Astrocyte (in vitro differentiated cells and primary cell): Measurements from ENCODE around the gene FHIT. TPM values are rescaled to one million over a fixed set of nuclear protein-coding genes. Genes with fewer than 3 reads are reported as not detected.

Experiments used
- DNase-seq: peaks from one replicate; pipeline ENCODE4 v3.0.0-alpha.2; 2010; ENCODE audit warnings: low read depth
- FAIRE-seq: peaks from 2 replicates; lab custom pipeline; 2011; peaks lifted over from hg19 to GRCh38; lab: Jason Lieb, UNC
- H2AFZ ChIP-seq: 2 replicates; pipeline ENCODE4 v1.6.0; 2012; ENCODE audit warnings: low read depth, low read length, inconsistent platforms
- H3K27ac ChIP-seq: 2 replicates; pipeline ENCODE4 v1.5.1; 2011; ENCODE audit warnings: low read depth, low read length, inconsistent platforms
- H3K27me3 ChIP-seq: 2 replicates; pipeline ENCODE4 v1.6.0; 2011; ENCODE audit warnings: low read length, inconsistent platforms; ENCODE audit not compliant: insufficient read depth
- H3K36me3 ChIP-seq: 2 replicates; pipeline ENCODE4 v1.5.1; 2011; ENCODE audit warnings: low read length, inconsistent platforms; ENCODE audit not compliant: insufficient read depth
- H3K4me1 ChIP-seq: 2 replicates; pipeline ENCODE4 v1.5.1; 2011; ENCODE audit warnings: low read length, inconsistent platforms; ENCODE audit not compliant: insufficient read depth
- H3K4me2 ChIP-seq: 2 replicates; pipeline ENCODE4 v1.6.0; 2012; ENCODE audit warnings: low read length, inconsistent platforms
- H3K4me3 ChIP-seq: 2 replicates; pipeline ENCODE4 v1.5.1; 2011; ENCODE audit warnings: low read depth, mild to moderate bottlenecking, low read length, inconsistent platforms; ENCODE audit not compliant: insufficient read depth
- H3K79me2 ChIP-seq: 2 replicates; pipeline ENCODE4 v1.6.0; 2012; ENCODE audit warnings: mild to moderate bottlenecking, low read length, inconsistent platforms; ENCODE audit not compliant: insufficient read depth
- H3K9ac ChIP-seq: 2 replicates; pipeline ENCODE4 v1.6.0; 2012; ENCODE audit warnings: mild to moderate bottlenecking, low read length, inconsistent platforms
- H3K9me3 ChIP-seq: 2 replicates; pipeline ENCODE4 v1.5.1; 2012; ENCODE audit warnings: low read depth, mild to moderate bottlenecking, low read length, inconsistent platforms; ENCODE audit not compliant: insufficient read depth
- H4K20me1 ChIP-seq: 2 replicates; pipeline ENCODE4 v1.6.0; 2012; ENCODE audit warnings: low read length, inconsistent platforms; ENCODE audit not compliant: insufficient read depth
- H3K27ac Mint-ChIP-seq: one replicate; pipeline ENCODE4 v1.8.0; 2021; ENCODE audit warnings: mild to moderate bottlenecking, mixed read lengths; ENCODE audit not compliant: unreplicated experiment
- H3K27me3 Mint-ChIP-seq: one replicate; pipeline ENCODE4 v1.8.0; 2021; ENCODE audit warnings: low read depth, mixed read lengths; ENCODE audit not compliant: unreplicated experiment
- H3K36me3 Mint-ChIP-seq: one replicate; pipeline ENCODE4 v1.8.0; 2021; ENCODE audit warnings: low read depth, mixed read lengths; ENCODE audit not compliant: unreplicated experiment
- H3K4me1 Mint-ChIP-seq: one replicate; pipeline ENCODE4 v1.8.0; 2021; ENCODE audit warnings: low read depth, mixed read lengths; ENCODE audit not compliant: unreplicated experiment
- H3K4me3 Mint-ChIP-seq: one replicate; pipeline ENCODE4 v1.8.0; 2021; ENCODE audit warnings: mild to moderate bottlenecking, moderate library complexity, mixed read lengths; ENCODE audit not compliant: unreplicated experiment
- H3K9me3 Mint-ChIP-seq: one replicate; pipeline ENCODE4 v1.8.0; 2021; ENCODE audit warnings: mild to moderate bottlenecking, mixed read lengths; ENCODE audit not compliant: unreplicated experiment
- EZH2 ChIP-seq: IDR thresholded peaks from 2 replicates; pipeline ENCODE4 v1.6.1; 2012; ENCODE audit warnings: mild to moderate bottlenecking, low read length, inconsistent platforms; ENCODE audit not compliant: insufficient read depth
- total RNA-seq: library from RNA; stranded (reverse); gene quantifications from 2 replicates; pipeline ENCODE4 v1.2.1, GENCODE V29; 2021
- TF ChIP-seq, protein P1 (sequence below): IDR thresholded peaks from 2 replicates; pipeline ENCODE4 v1.5.1; 2011; ENCODE audit warnings: low read depth, mild to moderate bottlenecking, inconsistent platforms, low read length, moderate library complexity; ENCODE audit not compliant: insufficient read depth

Gene FHIT
- total RNA-seq, 1 donor from 2014 or later: 6.7 TPM

- H3K27ac Mint-ChIP-seq: no peak overlapping the region
- no peaks in the 10 kb centered on the region for H3K9me3 Mint-ChIP-seq
- Histone ChIP-seq H3K9ac (no peak overlapping the region), H3K9me3 (no peaks in the 10 kb centered on the region), H3K79me2 (no peaks in the 10 kb centered on the region), H4K20me1 (no peaks in the 10 kb centered on the region), H3K4me2 (no peak overlapping the region), H2AFZ (no peak overlapping the region), H3K27ac (no peak overlapping the region), H3K4me3 (no peak overlapping the region), H3K27me3 (no peaks in the 10 kb centered on the region), H3K4me1 (no peaks in the 10 kb centered on the region), H3K36me3 (no peaks in the 10 kb centered on the region)
- H3K4me1 Mint-ChIP-seq: no peaks in the 10 kb centered on the region
- DNase-seq (no peak), FAIRE-seq (no peak)
- no peak overlapping the region for H3K4me3 Mint-ChIP-seq
- no peaks in the 10 kb centered on the region for H3K36me3 Mint-ChIP-seq
- TF ChIP-seq EZH2: no peak
- TF ChIP-seq, protein P1, sequence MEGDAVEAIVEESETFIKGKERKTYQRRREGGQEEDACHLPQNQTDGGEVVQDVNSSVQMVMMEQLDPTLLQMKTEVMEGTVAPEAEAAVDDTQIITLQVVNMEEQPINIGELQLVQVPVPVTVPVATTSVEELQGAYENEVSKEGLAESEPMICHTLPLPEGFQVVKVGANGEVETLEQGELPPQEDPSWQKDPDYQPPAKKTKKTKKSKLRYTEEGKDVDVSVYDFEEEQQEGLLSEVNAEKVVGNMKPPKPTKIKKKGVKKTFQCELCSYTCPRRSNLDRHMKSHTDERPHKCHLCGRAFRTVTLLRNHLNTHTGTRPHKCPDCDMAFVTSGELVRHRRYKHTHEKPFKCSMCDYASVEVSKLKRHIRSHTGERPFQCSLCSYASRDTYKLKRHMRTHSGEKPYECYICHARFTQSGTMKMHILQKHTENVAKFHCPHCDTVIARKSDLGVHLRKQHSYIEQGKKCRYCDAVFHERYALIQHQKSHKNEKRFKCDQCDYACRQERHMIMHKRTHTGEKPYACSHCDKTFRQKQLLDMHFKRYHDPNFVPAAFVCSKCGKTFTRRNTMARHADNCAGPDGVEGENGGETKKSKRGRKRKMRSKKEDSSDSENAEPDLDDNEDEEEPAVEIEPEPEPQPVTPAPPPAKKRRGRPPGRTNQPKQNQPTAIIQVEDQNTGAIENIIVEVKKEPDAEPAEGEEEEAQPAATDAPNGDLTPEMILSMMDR: no peak
- H3K27me3 Mint-ChIP-seq: no peaks in the 10 kb centered on the region
Measured at GRCh38 chr3:60421749-60422446, 829.4 kb downstream of the FHIT start.

DNA sequence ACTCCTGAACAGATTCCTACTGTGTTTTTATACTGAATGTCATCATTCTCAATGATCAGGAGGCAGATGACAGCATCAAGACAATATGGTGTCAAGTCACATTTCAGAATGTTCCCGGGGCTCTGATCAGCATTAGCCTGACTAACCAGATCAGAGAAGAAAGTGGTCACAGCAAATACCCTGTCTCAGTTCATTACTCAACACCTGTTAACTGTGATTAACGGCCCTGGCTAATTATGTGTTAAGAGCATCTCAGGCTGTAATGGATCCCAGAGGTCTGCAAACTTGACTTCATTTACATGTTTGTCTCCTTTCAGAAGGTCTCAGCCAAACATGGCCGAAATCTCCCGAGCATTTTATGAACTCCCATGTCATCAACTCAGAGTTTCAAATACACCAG, 833.7 kb downstream of the FHIT start:
- no peak overlapping the region for H2AFZ ChIP-seq
- no peak overlapping the region for H3K27ac Mint-ChIP-seq
- H3K4me3 ChIP-seq: no peak overlapping the region
- no peaks in the 10 kb centered on the region for H3K27me3 Mint-ChIP-seq
- H3K4me2 ChIP-seq: no peak overlapping the region
- no peaks in the 10 kb centered on the region for H3K4me1 ChIP-seq
- H3K36me3 ChIP-seq: no peaks in the 10 kb centered on the region
- H3K9me3 Mint-ChIP-seq: no peaks in the 10 kb centered on the region
- no peaks in the 10 kb centered on the region for H3K9me3 ChIP-seq
- no peaks in the 10 kb centered on the region for H3K36me3 Mint-ChIP-seq
- DNase-seq (no peak), FAIRE-seq (no peak)
- H3K27ac ChIP-seq: no peak overlapping the region
- no peaks in the 10 kb centered on the region for H3K27me3 ChIP-seq
- TF ChIP-seq, protein P1: no peak
- TF ChIP-seq EZH2: no peak
- H4K20me1 ChIP-seq: no peaks in the 10 kb centered on the region
- no peaks in the 10 kb centered on the region for H3K79me2 ChIP-seq
- no peaks in the 10 kb centered on the region for H3K4me1 Mint-ChIP-seq
- H3K9ac ChIP-seq: no peak overlapping the region
- no peak overlapping the region for H3K4me3 Mint-ChIP-seq

DNA sequence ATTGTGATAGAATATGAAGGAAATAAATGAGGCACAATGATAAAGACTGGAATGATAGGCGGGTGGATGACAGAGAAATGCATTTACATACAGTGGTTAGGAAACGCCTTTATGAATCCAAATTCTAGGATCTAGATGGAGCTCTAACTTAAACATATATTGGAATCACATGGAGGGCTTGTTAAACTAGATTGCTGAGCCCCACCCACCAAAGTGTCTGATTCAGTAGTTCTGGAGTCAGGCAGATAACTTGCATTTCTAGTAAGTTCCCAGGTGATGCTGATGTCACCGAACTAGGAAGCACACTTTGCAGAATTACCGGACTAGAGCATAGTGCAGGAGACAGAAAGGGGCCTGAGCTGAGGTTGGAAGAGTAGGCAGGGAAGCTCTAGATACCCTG, 837.2 kb downstream of the FHIT start:
- Mint-ChIP-seq H3K36me3 (no peaks in the 10 kb centered on the region), H3K27ac (no peak overlapping the region), H3K4me3 (no peak overlapping the region), H3K4me1 (no peaks in the 10 kb centered on the region), H3K27me3 (no peaks in the 10 kb centered on the region), H3K9me3 (no peaks in the 10 kb centered on the region)
- Histone ChIP-seq H3K9me3 (no peaks in the 10 kb centered on the region), H3K4me1 (no peaks in the 10 kb centered on the region), H3K79me2 (no peaks in the 10 kb centered on the region), H3K4me3 (no peak overlapping the region), H3K36me3 (no peaks in the 10 kb centered on the region), H4K20me1 (no peaks in the 10 kb centered on the region), H3K9ac (no peak overlapping the region), H3K27ac (no peak overlapping the region), H2AFZ (no peak overlapping the region), H3K4me2 (no peak overlapping the region), H3K27me3 (no peaks in the 10 kb centered on the region)
- DNase-seq (no peak), FAIRE-seq (no peak)
- TF ChIP-seq, protein P1: no peak
- TF ChIP-seq EZH2: no peak
